Sigmoid colon (tissue), 7 donors: ENCODE results near the gene FUT2. TPM values are rescaled to one million over a fixed set of nuclear protein-coding genes. Genes with fewer than 3 reads are reported as not detected.

Experiments
- DNase-seq: peaks from one replicate; pipeline ENCODE4 v3.0.0-alpha.2; 2019
- H3K27ac ChIP-seq, 4 donors: fragments of 200-600 bp; sonication (generic); one replicate each; pipeline ENCODE4 v1.5.1; 2016 to 2019; ENCODE audit warnings: mild to moderate bottlenecking in 1 of 4
- H3K27me3 ChIP-seq, 3 donors: fragments of 200-600 bp; sonication (generic); one replicate each; pipeline ENCODE4 v1.5.1; 2019; ENCODE audit warnings: mild to moderate bottlenecking in 1 of 3
- H3K36me3 ChIP-seq, 4 donors: fragments of 200-600 bp; sonication (generic); one replicate each; pipeline ENCODE4 v1.5.1; 2016 to 2019
- H3K4me1 ChIP-seq, 4 donors: fragments of 200-600 bp; sonication (generic); one replicate each; pipeline ENCODE4 v1.5.1; 2017 to 2019
- H3K4me3 ChIP-seq, 4 donors: fragments of 200-600 bp; sonication (generic); one replicate each; pipeline ENCODE4 v1.5.1; 2017 to 2019; ENCODE audit warnings: mild to moderate bottlenecking in 2 of 4, moderate library complexity in 1 of 4
- H3K9me3 ChIP-seq, 4 donors: fragments of 200-600 bp in 3 of 4; sonication (generic) in 3 of 4; one replicate each; pipeline versions ENCODE4 v1.5.1 to v1.6.1; 2013 to 2019
- EP300 ChIP-seq, 4 donors: sonication (generic); formaldehyde crosslinking; IDR thresholded peaks; one replicate each; pipeline ENCODE4 v1.6.1; 2017; ENCODE audit warnings: antibody characterized with exemption in 4 of 4
- POLR2A ChIP-seq, 2 donors: fragments of 450-650 bp; IDR thresholded peaks; one replicate each; pipeline ENCODE4 v1.6.1; 2016; ENCODE audit warnings: antibody characterized with exemption in 2 of 2, mild to moderate bottlenecking in 2 of 2, moderate library complexity in 2 of 2
- POLR2AphosphoS5 ChIP-seq, 4 donors: sonication (generic); formaldehyde crosslinking; IDR thresholded peaks; one replicate each; pipeline ENCODE4 v1.6.1; 2017; ENCODE audit warnings: antibody characterized with exemption in 4 of 4
- WGBS, 2 donors: extraction: QIAGEN DNeasy Blood & Tissue Kit; methylation state at CpG; one replicate each; pipeline ENCODE4 v1.1.7; 2013; 5-methylcytosine and 5-hydroxymethylcytosine counted together
- intact Hi-C: fragments of 100-400 bp; cut with DNase I; formaldehyde crosslinking; loops from one replicate; pipeline ENCODE4 v1.15.1; 2023
- polyA plus RNA-seq, 3 donors: library from polyadenylated mRNA; stranded (reverse); fragments of 200-250 nt; gene quantifications; one replicate each; pipeline ENCODE4 v1.2.3, GENCODE V29; 2013
- total RNA-seq, 4 donors: library from RNA; depleted of rRNA; stranded (reverse); fragments of >200 nt; gene quantifications; one replicate each; pipeline ENCODE4 v1.1.0, GENCODE V29; 2016
- TF ChIP-seq, protein P1 (sequence below), 4 experiments: fragments of 450-650 bp in 3 of 4; fragments of 200-600 bp in 1 of 4; IDR thresholded peaks; one replicate each; pipeline ENCODE4 v1.5.1; 2016 to 2019; ENCODE audit warnings: antibody characterized with exemption in 4 of 4, mild to moderate bottlenecking in 3 of 4, moderate library complexity in 2 of 4
- donor health status: healthy with polysubstance abuse.
- donor health status: Bipolar disorder and iron deficiency.
- donor health status: healthy.

Gene FUT2
- total and polyA plus RNA-seq, 7 donors, result 37.2 to 62.7 (median 59.4) TPM; not detected in 4

DNA sequence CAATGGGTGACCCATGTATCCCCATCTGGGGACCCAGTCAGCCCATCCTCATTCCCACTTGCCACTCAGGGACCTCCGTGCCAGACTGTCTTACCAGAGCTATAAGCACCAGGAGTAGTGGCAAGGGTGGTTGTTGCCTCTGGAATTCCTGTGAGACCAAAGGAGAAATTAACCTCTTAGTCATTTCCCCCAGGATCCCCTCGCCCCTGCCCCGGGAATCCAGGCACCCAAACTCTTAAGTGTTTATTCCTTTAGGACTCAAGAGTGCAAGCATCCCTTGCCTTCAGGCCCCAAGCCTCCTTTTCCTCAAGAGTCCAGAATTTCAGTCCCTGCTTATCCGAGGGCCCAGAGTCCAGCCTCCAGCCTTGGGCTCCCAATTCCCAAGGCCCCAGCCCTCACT, 32.1 kb upstream of the FUT2 start:
- no peaks in the 10 kb centered on the region for H3K36me3 ChIP-seq
- intact Hi-C loops, result no loop called here
- H3K27me3 ChIP-seq, result no peaks in the 10 kb centered on the region
- no peak for TF ChIP-seq POLR2AphosphoS5 (IDR thresholded peaks at IDR 0.05)
- TF ChIP-seq POLR2A (IDR thresholded peaks at IDR 0.05), result no peak
- no peak for TF ChIP-seq EP300 (IDR thresholded peaks at IDR 0.05)
- TF ChIP-seq, protein P1, sequence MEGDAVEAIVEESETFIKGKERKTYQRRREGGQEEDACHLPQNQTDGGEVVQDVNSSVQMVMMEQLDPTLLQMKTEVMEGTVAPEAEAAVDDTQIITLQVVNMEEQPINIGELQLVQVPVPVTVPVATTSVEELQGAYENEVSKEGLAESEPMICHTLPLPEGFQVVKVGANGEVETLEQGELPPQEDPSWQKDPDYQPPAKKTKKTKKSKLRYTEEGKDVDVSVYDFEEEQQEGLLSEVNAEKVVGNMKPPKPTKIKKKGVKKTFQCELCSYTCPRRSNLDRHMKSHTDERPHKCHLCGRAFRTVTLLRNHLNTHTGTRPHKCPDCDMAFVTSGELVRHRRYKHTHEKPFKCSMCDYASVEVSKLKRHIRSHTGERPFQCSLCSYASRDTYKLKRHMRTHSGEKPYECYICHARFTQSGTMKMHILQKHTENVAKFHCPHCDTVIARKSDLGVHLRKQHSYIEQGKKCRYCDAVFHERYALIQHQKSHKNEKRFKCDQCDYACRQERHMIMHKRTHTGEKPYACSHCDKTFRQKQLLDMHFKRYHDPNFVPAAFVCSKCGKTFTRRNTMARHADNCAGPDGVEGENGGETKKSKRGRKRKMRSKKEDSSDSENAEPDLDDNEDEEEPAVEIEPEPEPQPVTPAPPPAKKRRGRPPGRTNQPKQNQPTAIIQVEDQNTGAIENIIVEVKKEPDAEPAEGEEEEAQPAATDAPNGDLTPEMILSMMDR (IDR thresholded peaks at IDR 0.05), result no peak
- no peak overlapping the region for H3K27ac ChIP-seq
- WGBS, 2 donors, result 93 to 94% methylated on average over 4 of the region's 4 CpGs
- H3K9me3 ChIP-seq, result no peaks in the 10 kb centered on the region
- H3K4me3 ChIP-seq, result no peak overlapping the region
- DNase-seq, result no peak
- peaks cover 0 to 10% (median 9%) of the 10 kb centered on the region in 4 donors for H3K4me1 ChIP-seq

DNA sequence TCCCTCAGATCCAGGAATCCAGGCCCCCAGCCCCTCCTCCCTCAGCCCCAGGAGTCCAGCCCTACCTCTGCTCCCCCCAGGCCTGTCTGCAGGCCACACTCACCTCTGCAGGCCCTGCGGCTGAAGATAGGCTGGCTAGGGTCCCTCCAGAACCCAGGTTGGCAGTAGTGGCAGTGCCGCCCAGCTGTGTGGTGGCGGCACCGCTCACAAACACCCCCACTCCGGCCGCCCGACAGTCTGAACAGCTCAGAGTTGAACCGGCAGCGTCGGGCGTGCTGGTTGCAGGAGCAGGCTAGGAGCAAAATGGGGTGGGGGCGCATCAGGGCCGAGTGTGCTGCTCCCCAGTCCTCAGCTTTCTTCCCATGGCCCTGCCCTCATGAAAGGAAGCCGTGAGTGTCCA, 31.3 kb upstream of the FUT2 start:
- no peak for DNase-seq
- TF ChIP-seq, protein P1 (IDR thresholded peaks at IDR 0.05), result no peak
- no peak for TF ChIP-seq POLR2A (IDR thresholded peaks at IDR 0.05)
- TF ChIP-seq EP300 (IDR thresholded peaks at IDR 0.05), result no peak
- no peak for TF ChIP-seq POLR2AphosphoS5 (IDR thresholded peaks at IDR 0.05)
- intact Hi-C loops, result no loop called here
- Histone ChIP-seq H3K27me3 (no peaks in the 10 kb centered on the region), H3K4me3 (no peak overlapping the region), H3K27ac (no peak overlapping the region), H3K36me3 (no peaks in the 10 kb centered on the region), H3K9me3 (no peaks in the 10 kb centered on the region), H3K4me1 (peaks cover 0 to 10% (median 9%) of the 10 kb centered on the region in 4 donors)
- 93% methylated on average over 14 of the region's 14 CpGs for WGBS, 2 donors

DNA sequence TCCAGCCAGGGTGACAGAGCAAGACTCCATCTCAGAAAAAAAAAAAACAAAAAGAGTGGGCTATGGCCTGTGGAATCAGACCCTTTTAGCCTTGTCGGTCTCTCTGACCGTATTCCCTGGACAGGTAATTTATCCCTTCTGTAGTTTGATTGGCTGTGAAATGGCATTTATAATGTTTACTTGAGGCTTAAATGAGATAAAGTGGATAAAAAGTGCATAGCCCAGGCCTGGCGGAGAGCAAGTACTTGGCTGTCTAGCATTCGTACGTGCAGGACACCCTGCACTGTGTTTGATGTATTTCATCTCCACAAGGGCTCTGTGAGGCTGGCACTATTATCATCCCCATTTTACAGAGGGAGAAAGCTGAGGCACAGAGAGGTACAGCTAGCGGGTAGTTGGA, 30.0 kb upstream of the FUT2 start:
- TF ChIP-seq POLR2AphosphoS5 (IDR thresholded peaks at IDR 0.05) (no peak), POLR2A (IDR thresholded peaks at IDR 0.05) (no peak), EP300 (IDR thresholded peaks at IDR 0.05) (no peak)
- TF ChIP-seq, protein P1 (IDR thresholded peaks at IDR 0.05), result no peak
- no peak for DNase-seq
- Histone ChIP-seq H3K4me1 (peaks cover 0 to 7% (median 6%) of the 10 kb centered on the region in 4 donors), H3K4me3 (no peak overlapping the region), H3K36me3 (no peaks in the 10 kb centered on the region), H3K27me3 (no peaks in the 10 kb centered on the region), H3K9me3 (no peaks in the 10 kb centered on the region), H3K27ac (no peak overlapping the region)
- 35 to 90% methylated on average over 6 of the region's 6 CpGs for WGBS, 2 donors
- intact Hi-C loops, result no loop called here

DNA sequence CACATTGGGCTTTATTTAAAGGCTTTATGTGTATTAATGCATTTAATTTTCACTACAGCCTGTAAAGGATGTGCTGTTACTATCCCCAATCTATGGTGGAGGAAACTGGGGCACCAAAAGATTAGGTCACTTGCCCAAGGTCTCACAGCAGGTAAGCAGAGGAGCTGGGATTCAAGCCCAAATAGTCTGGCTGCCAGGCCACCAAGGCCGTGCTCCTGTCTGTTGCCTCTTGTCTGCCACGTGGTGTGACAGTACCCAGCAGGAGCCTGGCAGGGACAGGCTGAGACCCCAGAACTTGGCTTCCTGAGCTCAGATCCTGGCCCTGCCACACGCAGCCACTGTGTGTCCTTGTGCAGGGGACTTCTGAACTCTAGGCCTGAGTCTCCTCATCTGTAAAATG, 27.4 kb upstream of the FUT2 start:
- TF ChIP-seq POLR2A (IDR thresholded peaks at IDR 0.05), result no peak
- no peak for TF ChIP-seq EP300 (IDR thresholded peaks at IDR 0.05)

DNA sequence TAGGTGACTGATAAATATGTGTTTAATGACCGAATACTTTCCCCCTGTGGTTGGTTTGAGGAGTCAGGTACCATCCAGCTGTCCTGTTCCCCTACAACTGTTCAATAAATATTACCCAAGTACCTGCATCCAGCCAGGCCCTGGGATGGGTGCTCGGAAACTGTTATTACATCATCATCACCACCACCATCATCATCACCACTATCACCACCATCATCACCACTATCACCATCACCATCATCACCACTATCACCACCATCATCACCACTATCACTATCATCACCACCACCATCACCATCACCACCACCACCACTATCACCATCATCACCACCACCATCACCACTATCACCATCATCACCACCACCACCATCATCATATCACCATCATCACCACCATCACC, 27.0 kb upstream of the FUT2 start:
- H3K4me3 ChIP-seq, result no peak overlapping the region
- H3K27ac ChIP-seq, result no peak overlapping the region
- H3K36me3 ChIP-seq, result no peaks in the 10 kb centered on the region
- no peak for DNase-seq
- 97 to 98% methylated on average over 2 of the region's 2 CpGs for WGBS, 2 donors
- no peaks in the 10 kb centered on the region for H3K9me3 ChIP-seq
- intact Hi-C loops, result no loop called here
- TF ChIP-seq POLR2AphosphoS5 (IDR thresholded peaks at IDR 0.05) (no peak), EP300 (IDR thresholded peaks at IDR 0.05) (no peak)
- TF ChIP-seq, protein P1 (IDR thresholded peaks at IDR 0.05), result no peak
- no peaks in the 10 kb centered on the region for H3K27me3 ChIP-seq
- no peaks in the 10 kb centered on the region for H3K4me1 ChIP-seq

More for the DNA sequence above, 27.4 kb upstream of the FUT2 start:
- no peak overlapping the region for H3K27ac ChIP-seq
- WGBS, 2 donors, result 84 to 91% methylated on average over 3 of the region's 3 CpGs
- DNase-seq, result no peak
- intact Hi-C loops, result no loop called here
- no peak overlapping the region for H3K4me3 ChIP-seq
- no peaks in the 10 kb centered on the region for H3K27me3 ChIP-seq
- no peaks in the 10 kb centered on the region for H3K9me3 ChIP-seq
- H3K36me3 ChIP-seq, result no peaks in the 10 kb centered on the region
- no peaks in the 10 kb centered on the region for H3K4me1 ChIP-seq
